GM10847 (cell line): ENCODE data around the gene SCAANT1.

Experiments
- POLR2A ChIP-seq: IDR thresholded peaks from 2 replicates; pipeline ENCODE4 v1.6.1; 2011; ENCODE audit not compliant: insufficient read length; ENCODE audit errors: extremely low read depth

SCAANT1 gene

GRCh38 chr3:63918321-63918720 is 6.1 kb upstream of the SCAANT1 start:
- TF ChIP-seq POLR2A: no peak

- no peak for TF ChIP-seq POLR2A
Measured at GRCh38 chr3:63914312-63914711, 2.1 kb upstream of the SCAANT1 start.

- no peak for TF ChIP-seq POLR2A
Measured at GRCh38 chr3:63912768-63913588, 795 bp upstream of the SCAANT1 start.

GRCh38 chr3:63911509-63911872 is 692 bp downstream of the SCAANT1 start:
- no peak for TF ChIP-seq POLR2A

- TF ChIP-seq POLR2A: no peak
Measured at GRCh38 chr3:63910891-63911290, 1.3 kb downstream of the SCAANT1 start.

- TF ChIP-seq POLR2A: no peak
Measured at GRCh38 chr3:63910001-63910400, 2.2 kb downstream of the SCAANT1 start.

GRCh38 chr3:63909431-63909830 is 2.8 kb downstream of the SCAANT1 start:
- TF ChIP-seq POLR2A: no peak

GRCh38 chr3:63908776-63909175 is 3.4 kb downstream of the SCAANT1 start:
- no peak for TF ChIP-seq POLR2A

- no peak for TF ChIP-seq POLR2A
Measured at GRCh38 chr3:63908081-63908736, 4.0 kb downstream of the SCAANT1 start.

GRCh38 chr3:63905731-63906620 is 6.2 kb downstream of the SCAANT1 start:
- no peak for TF ChIP-seq POLR2A

- no peak for TF ChIP-seq POLR2A
Measured at GRCh38 chr3:63900459-63900858, 11.7 kb downstream of the SCAANT1 start.

GRCh38 chr3:63900010-63900409 is 12.2 kb downstream of the SCAANT1 start:
- no peak for TF ChIP-seq POLR2A

- no peak for TF ChIP-seq POLR2A
Measured at GRCh38 chr3:63896332-63897030, 15.7 kb downstream of the SCAANT1 start.

- TF ChIP-seq POLR2A: no peak
Measured at GRCh38 chr3:63895422-63896189, 16.6 kb downstream of the SCAANT1 start.

GRCh38 chr3:63892773-63893352 is 19.3 kb downstream of the SCAANT1 start:
- TF ChIP-seq POLR2A: no peak
